Activated naive CD8-positive, alpha-beta T cell treated with anti-CD3 and anti-CD28 coated beads for 36 hours (primary cell): Measurements from ENCODE around the gene TFB2M. TPM values are rescaled to one million over a fixed set of nuclear protein-coding genes. Genes with fewer than 3 reads are reported as not detected.

ENCODE experiments used
- DNase-seq: peaks from one replicate; pipeline ENCODE4 v3.0.0; 2021
- H3K27ac Mint-ChIP-seq: one replicate; pipeline ENCODE4 v1.8.0; 2022; ENCODE audit warnings: mild to moderate bottlenecking, moderate library complexity, mixed read lengths
- H3K27me3 Mint-ChIP-seq: one replicate; pipeline ENCODE4 v1.8.0; 2022; ENCODE audit warnings: mild to moderate bottlenecking, mixed read lengths
- H3K36me3 Mint-ChIP-seq: one replicate; pipeline ENCODE4 v1.8.0; 2021; ENCODE audit warnings: mild to moderate bottlenecking, mixed read lengths
- H3K4me1 Mint-ChIP-seq: one replicate; pipeline ENCODE4 v1.8.0; 2021; ENCODE audit warnings: mixed read lengths
- H3K4me3 Mint-ChIP-seq: one replicate; pipeline ENCODE4 v1.8.0; 2022; ENCODE audit warnings: mild to moderate bottlenecking, moderate library complexity, mixed read lengths
- H3K9me3 Mint-ChIP-seq: one replicate; pipeline ENCODE4 v1.8.0; 2022; ENCODE audit warnings: mixed read lengths
- total RNA-seq, 2 experiments: library from RNA; stranded (reverse); gene quantifications; one replicate each; pipeline ENCODE4 v1.2.3, GENCODE V29; 2021

The TFB2M gene
- total RNA-seq, 2 experiments from 2014 or later, result 33.1 to 35.9 TPM

- H3K27ac Mint-ChIP-seq, result no peak overlapping the region
- peaks cover 21% of the 10 kb centered on the region for H3K9me3 Mint-ChIP-seq
- no peaks in the 10 kb centered on the region for H3K4me1 Mint-ChIP-seq
- no peak for DNase-seq
- H3K36me3 Mint-ChIP-seq, result no peaks in the 10 kb centered on the region
- H3K4me3 Mint-ChIP-seq, result no peak overlapping the region
- H3K27me3 Mint-ChIP-seq, result no peaks in the 10 kb centered on the region
Observed at GRCh38 chr1:246517391-246517790, 48.7 kb downstream of the TFB2M start.

- H3K27ac Mint-ChIP-seq, result no peak overlapping the region
- peaks cover 21% of the 10 kb centered on the region for H3K9me3 Mint-ChIP-seq
- no peak overlapping the region for H3K4me3 Mint-ChIP-seq
- H3K27me3 Mint-ChIP-seq, result no peaks in the 10 kb centered on the region
- H3K4me1 Mint-ChIP-seq, result no peaks in the 10 kb centered on the region
- no peaks in the 10 kb centered on the region for H3K36me3 Mint-ChIP-seq
- DNase-seq, result no peak
Observed at GRCh38 chr1:246516126-246516525, 49.9 kb downstream of the TFB2M start.

- peaks cover 21% of the 10 kb centered on the region for H3K9me3 Mint-ChIP-seq
- no peak for DNase-seq
- H3K4me1 Mint-ChIP-seq, result no peaks in the 10 kb centered on the region
- H3K27me3 Mint-ChIP-seq, result no peaks in the 10 kb centered on the region
- H3K4me3 Mint-ChIP-seq, result no peak overlapping the region
- H3K36me3 Mint-ChIP-seq, result no peaks in the 10 kb centered on the region
- H3K27ac Mint-ChIP-seq, result no peak overlapping the region
Observed at GRCh38 chr1:246515390-246516005, 50.6 kb downstream of the TFB2M start.

GRCh38 chr1:246513619-246514343 is 52.3 kb downstream of the TFB2M start:
- Mint-ChIP-seq H3K9me3 (peaks cover 21% of the 10 kb centered on the region), H3K27ac (no peak overlapping the region), H3K36me3 (no peaks in the 10 kb centered on the region), H3K27me3 (no peaks in the 10 kb centered on the region), H3K4me1 (no peaks in the 10 kb centered on the region), H3K4me3 (no peak overlapping the region)
- DNase-seq, result no peak

- no peak overlapping the region for H3K27ac Mint-ChIP-seq
- H3K27me3 Mint-ChIP-seq, result no peaks in the 10 kb centered on the region
- DNase-seq, result no peak
- no peaks in the 10 kb centered on the region for H3K36me3 Mint-ChIP-seq
- peaks cover 21% of the 10 kb centered on the region for H3K9me3 Mint-ChIP-seq
- H3K4me3 Mint-ChIP-seq, result no peak overlapping the region
- H3K4me1 Mint-ChIP-seq, result peaks cover 5% of the 10 kb centered on the region
Observed at GRCh38 chr1:246513041-246513440, 53.0 kb downstream of the TFB2M start.

- H3K36me3 Mint-ChIP-seq, result no peaks in the 10 kb centered on the region
- H3K27me3 Mint-ChIP-seq, result no peaks in the 10 kb centered on the region
- no peak overlapping the region for H3K4me3 Mint-ChIP-seq
- H3K9me3 Mint-ChIP-seq, result peaks cover 21% of the 10 kb centered on the region
- no peak for DNase-seq
- peaks cover 5% of the 10 kb centered on the region for H3K4me1 Mint-ChIP-seq
- H3K27ac Mint-ChIP-seq, result no peak overlapping the region
Observed at GRCh38 chr1:246512635-246513034, 53.4 kb downstream of the TFB2M start.

- DNase-seq, result no peak
- no peak overlapping the region for H3K27ac Mint-ChIP-seq
- peaks cover 21% of the 10 kb centered on the region for H3K9me3 Mint-ChIP-seq
- peaks cover 5% of the 10 kb centered on the region for H3K4me1 Mint-ChIP-seq
- H3K27me3 Mint-ChIP-seq, result no peaks in the 10 kb centered on the region
- H3K36me3 Mint-ChIP-seq, result no peaks in the 10 kb centered on the region
- H3K4me3 Mint-ChIP-seq, result no peak overlapping the region
Observed at GRCh38 chr1:246512230-246512629, 53.8 kb downstream of the TFB2M start.

GRCh38 chr1:246511203-246511602 is 54.9 kb downstream of the TFB2M start:
- no peak overlapping the region for H3K4me3 Mint-ChIP-seq
- H3K9me3 Mint-ChIP-seq, result peaks cover 19% of the 10 kb centered on the region
- no peak overlapping the region for H3K27ac Mint-ChIP-seq
- peaks cover 1% of the 10 kb centered on the region for H3K36me3 Mint-ChIP-seq
- DNase-seq, result no peak
- H3K4me1 Mint-ChIP-seq, result peaks cover 7% of the 10 kb centered on the region
- H3K27me3 Mint-ChIP-seq, result no peaks in the 10 kb centered on the region

- H3K4me3 Mint-ChIP-seq, result no peak overlapping the region
Observed at GRCh38 chr1:246510147-246511030, 55.7 kb downstream of the TFB2M start.

GRCh38 chr1:246508897-246509688 is 57.0 kb downstream of the TFB2M start:
- no peaks in the 10 kb centered on the region for H3K27me3 Mint-ChIP-seq
- peaks cover under 1% of the 10 kb centered on the region for H3K9me3 Mint-ChIP-seq
- no peak for DNase-seq
- peaks cover 9% of the 10 kb centered on the region for H3K36me3 Mint-ChIP-seq
- H3K4me3 Mint-ChIP-seq, result no peak overlapping the region
- H3K27ac Mint-ChIP-seq, result no peak overlapping the region
- peaks cover 22% of the 10 kb centered on the region for H3K4me1 Mint-ChIP-seq

More at GRCh38 chr1:246510147-246511030, 55.7 kb downstream of the TFB2M start:
- Mint-ChIP-seq H3K4me1 (peaks cover 16% of the 10 kb centered on the region), H3K27ac (no peak overlapping the region), H3K36me3 (peaks cover 5% of the 10 kb centered on the region), H3K27me3 (no peaks in the 10 kb centered on the region), H3K9me3 (peaks cover 13% of the 10 kb centered on the region)
- DNase-seq, result no peak

GRCh38 chr1:246506674-246507481 is 59.2 kb downstream of the TFB2M start, which contains the start of gene SMYD3:
TSS of gene SMYD3 (minus strand) at chr1:246507279.
- H3K4me1 Mint-ChIP-seq, result peaks cover 22% of the 10 kb centered on the region
- H3K9me3 Mint-ChIP-seq, result no peaks in the 10 kb centered on the region
- peak within 1 kb of the TSS; percentile 78 for H3K4me3 Mint-ChIP-seq
- no peaks in the 10 kb centered on the region for H3K27me3 Mint-ChIP-seq
- peak within 1 kb of the TSS; percentile 73 for H3K27ac Mint-ChIP-seq
- DNase-seq, result peak; percentile 82
- H3K36me3 Mint-ChIP-seq, result peaks cover 9% of the 10 kb centered on the region

- H3K27me3 Mint-ChIP-seq, result no peaks in the 10 kb centered on the region
- peaks cover 22% of the 10 kb centered on the region for H3K4me1 Mint-ChIP-seq
- no peaks in the 10 kb centered on the region for H3K9me3 Mint-ChIP-seq
- no peak for DNase-seq
- peaks cover 9% of the 10 kb centered on the region for H3K36me3 Mint-ChIP-seq
- H3K27ac Mint-ChIP-seq, result peak overlapping the region; percentile 66
- H3K4me3 Mint-ChIP-seq, result peak overlapping the region; percentile 78
Observed at GRCh38 chr1:246506367-246506673, 59.7 kb downstream of the TFB2M start.

- H3K36me3 Mint-ChIP-seq, result peaks cover 9% of the 10 kb centered on the region
- peaks cover 22% of the 10 kb centered on the region for H3K4me1 Mint-ChIP-seq
- H3K27ac Mint-ChIP-seq, result no peak overlapping the region
- H3K27me3 Mint-ChIP-seq, result no peaks in the 10 kb centered on the region
- H3K4me3 Mint-ChIP-seq, result no peak overlapping the region
- DNase-seq, result no peak
- no peaks in the 10 kb centered on the region for H3K9me3 Mint-ChIP-seq
Observed at GRCh38 chr1:246503341-246503740, 62.7 kb downstream of the TFB2M start.

GRCh38 chr1:246497331-246497915 is 68.6 kb downstream of the TFB2M start:
- H3K36me3 Mint-ChIP-seq, result peaks cover 2% of the 10 kb centered on the region
- H3K4me3 Mint-ChIP-seq, result no peak overlapping the region
- no peaks in the 10 kb centered on the region for H3K9me3 Mint-ChIP-seq
- H3K27ac Mint-ChIP-seq, result peak overlapping the region; percentile 71
- no peak for DNase-seq
- H3K4me1 Mint-ChIP-seq, result peaks cover 12% of the 10 kb centered on the region
- no peaks in the 10 kb centered on the region for H3K27me3 Mint-ChIP-seq
